OCI-LY3 (cell line): ENCODE data around the gene SLC35F6.

Experiments
- CTCF ChIP-seq: fragments of 200-600, 300-600 bp; sonication (generic); IDR thresholded peaks from 2 replicates; pipeline ENCODE4 v1.5.1; 2014; ENCODE audit warnings: antibody characterized with exemption, low read length, low read depth
- EZH2phosphoT487 ChIP-seq: fragments of 200-600 bp; shearing (Covaris generic); IDR thresholded peaks from 2 replicates; pipeline ENCODE4 v1.6.1; 2018; ENCODE audit warnings: antibody characterized with exemption, mixed run types, low read depth

GRCh38 chr2:26722328-26722727 lies 41.8 kb upstream of the SLC35F6 start:
- no peak for TF ChIP-seq CTCF
- no peak for TF ChIP-seq EZH2phosphoT487
